ENCODE measurements around the gene RAB11A. TPM values are rescaled to one million over a fixed set of nuclear protein-coding genes. Genes with fewer than 3 reads are reported as not detected.

Gene RAB11A
- total RNA-seq, 2 experiments from 2014 or later: 168 to 169 TPM

DNA sequence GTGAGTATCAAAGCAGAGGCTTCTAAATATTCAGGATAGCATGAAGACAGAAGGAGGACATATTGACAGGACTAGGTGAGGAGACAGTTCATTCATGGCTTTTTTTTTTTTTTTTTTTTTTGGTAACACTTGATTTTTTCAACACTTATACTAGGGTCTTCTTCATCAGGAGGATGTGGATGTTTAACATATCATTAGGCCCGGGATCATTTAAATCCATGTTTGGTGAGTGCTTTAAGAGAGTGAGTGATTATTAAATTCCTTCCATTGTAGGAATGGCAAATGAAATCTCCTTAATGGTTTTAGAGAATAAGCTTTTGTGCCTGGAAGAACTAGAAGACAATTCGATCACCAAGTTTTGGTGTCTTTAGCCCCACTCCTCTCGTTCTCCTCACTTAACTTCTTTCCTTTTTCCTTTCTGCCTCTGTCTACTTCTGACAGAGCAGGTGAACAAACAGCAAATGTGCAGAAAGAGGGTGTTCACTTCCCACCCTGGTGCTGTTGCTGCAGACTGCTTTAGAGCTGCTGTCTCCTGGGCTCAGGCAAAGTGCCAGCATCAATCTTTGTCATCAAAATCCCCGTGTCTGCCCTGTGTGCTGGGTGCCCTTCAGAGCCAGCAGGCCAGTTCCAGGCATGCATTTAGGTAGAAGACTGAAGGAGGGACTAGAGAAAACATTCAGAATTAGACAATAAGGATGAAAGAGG is 35.6 kb upstream of the RAB11A start:
- DNase-seq: no peak
- Mint-ChIP-seq H3K27ac (peak overlapping the region; percentile 96), H3K4me3 (peak overlapping the region; percentile 15), H3K4me1 (peaks cover 48% of the 10 kb centered on the region), H3K27me3 (no peaks in the 10 kb centered on the region), H3K36me3 (ENCODE audit: low read depth) (peaks cover 1% of the 10 kb centered on the region), H3K9me3 (no peaks in the 10 kb centered on the region)
- ChIA-PET CTCF (interaction anchor here (1.0 to 1.7 kb wide), 7 partner anchors 10 to 43 kb away, joined by 3 to 9 read pairs (median 4); no protein-coding TSS in a partner anchor), POLR2A (interaction anchor here (1.3 kb wide), 1 partner anchor 36 kb away, joined by 5 read pairs; the partner anchor contains the start of gene RAB11A)

GRCh38 chr15:65834603-65835282 is 34.5 kb upstream of the RAB11A start:
- DNase-seq: no peak
- POLR2A ChIA-PET: no interaction called here
- no peaks in the 10 kb centered on the region for H3K27me3 Mint-ChIP-seq
- peaks cover 38% of the 10 kb centered on the region for H3K4me1 Mint-ChIP-seq
- CTCF ChIA-PET: interaction anchor here (0.9 to 1.6 kb wide), 5 partner anchors 11 to 196 kb away, joined by 3 to 6 read pairs (median 3); no protein-coding TSS in a partner anchor
- H3K27ac Mint-ChIP-seq: no peak overlapping the region
- H3K9me3 Mint-ChIP-seq: no peaks in the 10 kb centered on the region
- H3K36me3 Mint-ChIP-seq (ENCODE audit: low read depth): peaks cover 1% of the 10 kb centered on the region
- H3K4me3 Mint-ChIP-seq: no peak overlapping the region

DNA sequence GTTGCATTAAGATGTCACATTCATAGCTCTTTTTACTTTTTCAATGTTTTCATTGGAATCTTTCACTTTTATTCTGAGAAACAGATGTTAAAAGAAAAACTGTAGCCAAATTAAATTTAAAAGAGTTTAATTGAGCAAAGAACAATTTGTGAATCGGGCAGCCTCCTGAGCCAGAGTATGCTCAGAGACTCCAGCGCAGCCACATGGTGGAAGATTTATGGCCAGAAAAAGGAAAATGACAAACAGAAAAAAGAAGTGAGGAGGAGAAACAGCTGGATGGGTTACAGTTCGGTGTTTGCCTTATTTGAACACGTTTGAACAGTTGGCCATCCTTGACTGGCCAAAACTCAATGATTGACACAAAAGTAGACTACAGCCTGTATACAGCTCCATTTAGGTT is 33.8 kb upstream of the RAB11A start:
- ChIA-PET CTCF (interaction anchor here (0.9 to 1.6 kb wide), 6 partner anchors 11 to 197 kb away, joined by 3 to 6 read pairs (median 3); no protein-coding TSS in a partner anchor), POLR2A (interaction anchor here (0.7 kb wide), 1 partner anchor 341 kb away, joined by 3 read pairs; no protein-coding TSS in a partner anchor)

GRCh38 chr15:65836665-65837064 is 32.6 kb upstream of the RAB11A start:
- peaks cover 27% of the 10 kb centered on the region for H3K4me1 Mint-ChIP-seq
- peaks cover 1% of the 10 kb centered on the region for H3K36me3 Mint-ChIP-seq (ENCODE audit: low read depth)
- H3K27me3 Mint-ChIP-seq: no peaks in the 10 kb centered on the region
- ChIA-PET CTCF (interaction anchor here (1.1 to 1.6 kb wide), 4 partner anchors 16 to 200 kb away, joined by 3 to 5 read pairs (median 4); no protein-coding TSS in a partner anchor), POLR2A (no interaction called here)
- no peaks in the 10 kb centered on the region for H3K9me3 Mint-ChIP-seq
- H3K27ac Mint-ChIP-seq: no peak overlapping the region
- no peak overlapping the region for H3K4me3 Mint-ChIP-seq
- DNase-seq: no peak

More for the DNA sequence above, 33.8 kb upstream of the RAB11A start:
- peaks cover 35% of the 10 kb centered on the region for H3K4me1 Mint-ChIP-seq
- no peaks in the 10 kb centered on the region for H3K9me3 Mint-ChIP-seq
- H3K4me3 Mint-ChIP-seq: no peak overlapping the region
- no peaks in the 10 kb centered on the region for H3K27me3 Mint-ChIP-seq
- peaks cover 1% of the 10 kb centered on the region for H3K36me3 Mint-ChIP-seq (ENCODE audit: low read depth)
- DNase-seq: no peak
- H3K27ac Mint-ChIP-seq: no peak overlapping the region

GRCh38 chr15:65837301-65838294 is 31.7 kb upstream of the RAB11A start:
- no peaks in the 10 kb centered on the region for H3K27me3 Mint-ChIP-seq
- H3K36me3 Mint-ChIP-seq (ENCODE audit: low read depth): no peaks in the 10 kb centered on the region
- no peaks in the 10 kb centered on the region for H3K9me3 Mint-ChIP-seq
- peak overlapping the region; percentile 11 for H3K27ac Mint-ChIP-seq
- ChIA-PET CTCF (interaction anchor here (0.6 to 1.4 kb wide), 5 partner anchors 17 to 227 kb away, joined by 3 to 5 read pairs (median 4); partner anchors contain the start of gene INTS14), POLR2A (no interaction called here)
- H3K4me3 Mint-ChIP-seq: no peak overlapping the region
- DNase-seq: no peak
- H3K4me1 Mint-ChIP-seq: peaks cover 20% of the 10 kb centered on the region

DNA sequence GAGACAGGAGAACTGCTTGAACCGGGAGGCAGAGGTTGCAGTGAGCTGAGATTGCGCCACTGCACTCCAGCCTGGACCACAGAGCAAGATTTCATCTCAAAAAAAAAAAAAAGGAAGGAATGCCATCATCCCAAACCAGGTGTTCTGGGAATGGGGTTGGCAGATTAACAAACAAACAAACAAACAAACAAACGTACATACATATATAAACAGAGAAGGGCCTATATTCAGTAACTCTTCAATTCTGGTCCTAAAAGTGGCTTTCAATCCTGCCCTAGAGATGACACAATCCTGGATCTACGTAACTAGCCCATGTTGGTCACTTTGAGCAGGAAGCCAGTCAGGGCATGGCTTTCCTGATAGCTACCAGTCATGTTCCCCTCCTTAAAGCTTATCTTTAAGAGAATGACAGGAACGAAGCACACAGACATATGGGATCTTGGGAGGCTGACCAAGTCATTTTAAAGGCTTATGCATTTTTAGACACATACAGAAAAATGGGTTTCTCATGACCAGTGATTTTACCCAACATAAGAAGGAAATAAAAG is 29.9 kb upstream of the RAB11A start:
- POLR2A ChIA-PET: no interaction called here

GRCh38 chr15:65839985-65840384 is 29.3 kb upstream of the RAB11A start:
- POLR2A ChIA-PET: no interaction called here
- Mint-ChIP-seq H3K4me1 (peaks cover 1% of the 10 kb centered on the region), H3K4me3 (no peak overlapping the region), H3K27ac (no peak overlapping the region), H3K9me3 (no peaks in the 10 kb centered on the region), H3K36me3 (ENCODE audit: low read depth) (no peaks in the 10 kb centered on the region), H3K27me3 (no peaks in the 10 kb centered on the region)
- CTCF ChIA-PET: interaction anchor here (0.6 kb wide), 1 partner anchor 11 kb away, joined by 3 read pairs; no protein-coding TSS in a partner anchor
- no peak for DNase-seq

More for the DNA sequence above, 29.9 kb upstream of the RAB11A start:
- Mint-ChIP-seq H3K27ac (no peak overlapping the region), H3K4me3 (no peak overlapping the region), H3K27me3 (no peaks in the 10 kb centered on the region), H3K36me3 (ENCODE audit: low read depth) (no peaks in the 10 kb centered on the region), H3K4me1 (peaks cover 4% of the 10 kb centered on the region), H3K9me3 (no peaks in the 10 kb centered on the region)
- no peak for DNase-seq
- CTCF ChIA-PET: interaction anchor here (0.5 to 1.0 kb wide), 4 partner anchors 10 to 222 kb away, joined by 3 read pairs; no protein-coding TSS in a partner anchor

DNA sequence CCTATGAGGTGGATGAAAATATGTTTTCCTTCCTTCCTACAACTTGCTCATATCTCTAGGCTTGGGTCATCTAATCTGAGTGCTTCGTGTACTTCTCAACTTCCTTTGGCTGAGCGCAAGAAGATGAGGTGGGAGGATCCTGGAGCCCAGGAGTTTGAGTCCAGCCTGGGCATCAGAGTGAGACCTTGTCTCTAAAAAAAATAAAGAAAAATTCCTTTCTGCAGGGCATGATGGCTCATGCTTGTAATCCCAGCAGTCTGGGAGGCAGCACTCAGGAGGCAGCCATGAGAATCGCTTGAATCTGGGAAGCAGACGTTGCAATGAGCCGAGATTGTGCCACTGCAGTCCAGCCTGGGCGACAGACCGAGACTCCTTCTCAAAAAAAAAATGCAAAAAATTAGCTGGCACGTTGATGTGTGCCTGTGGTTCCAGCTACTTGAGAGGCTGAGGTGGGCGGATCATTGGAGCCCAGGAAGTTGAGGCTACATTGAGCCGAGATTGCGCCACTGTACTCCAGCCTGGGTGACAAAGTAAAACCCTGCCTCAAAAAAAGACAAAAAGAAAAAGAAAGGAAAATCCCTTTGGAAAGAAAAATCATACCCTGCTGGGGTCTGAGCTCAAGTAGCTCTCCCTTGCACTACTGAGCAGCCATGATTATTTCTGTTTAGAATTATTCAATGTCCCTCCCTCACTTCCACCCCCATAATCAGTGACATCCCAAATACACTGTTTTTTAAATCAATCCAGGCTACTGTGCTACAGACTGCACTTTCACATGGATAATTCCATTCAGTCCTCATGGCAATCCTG is 28.0 kb upstream of the RAB11A start:
- no peak overlapping the region for H3K27ac Mint-ChIP-seq
- POLR2A ChIA-PET: no interaction called here

DNA sequence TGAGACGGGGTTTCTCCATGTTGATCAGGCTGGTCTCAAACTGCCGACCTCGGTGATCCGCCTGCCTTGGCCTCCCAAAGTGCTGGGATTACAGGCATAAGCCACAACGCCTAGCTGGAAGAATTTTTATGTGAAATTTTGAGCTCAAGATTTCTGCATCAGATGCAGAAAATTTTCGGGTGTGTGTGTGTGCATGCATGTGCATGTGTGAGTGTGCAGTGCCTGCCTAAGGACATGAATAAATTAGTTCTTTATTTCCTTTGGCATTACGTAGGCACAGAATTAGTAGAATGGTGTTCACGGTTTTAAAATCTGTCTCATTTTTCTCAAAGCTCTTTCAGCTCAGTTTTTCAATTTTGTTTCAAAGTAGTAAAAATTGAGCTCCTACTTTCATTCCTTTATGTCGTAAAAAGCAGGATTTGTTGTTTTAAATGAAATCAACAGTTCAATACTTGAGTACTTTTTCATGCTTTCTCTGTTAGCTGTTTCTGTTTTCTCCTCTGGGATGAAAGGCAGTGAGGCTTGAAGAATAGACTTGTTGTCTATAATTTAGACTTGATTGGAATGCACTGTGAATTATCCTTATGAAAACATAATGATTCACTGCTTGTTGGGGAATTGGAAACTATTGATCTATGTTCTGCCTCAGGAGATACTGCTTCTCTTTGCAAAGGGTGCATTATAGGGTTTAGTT is 23.3 kb upstream of the RAB11A start:
- no peak overlapping the region for H3K27ac Mint-ChIP-seq
- no peak overlapping the region for H3K4me3 Mint-ChIP-seq
- H3K9me3 Mint-ChIP-seq: no peaks in the 10 kb centered on the region
- no peak for DNase-seq
- POLR2A ChIA-PET: no interaction called here
- H3K27me3 Mint-ChIP-seq: no peaks in the 10 kb centered on the region
- H3K4me1 Mint-ChIP-seq: no peaks in the 10 kb centered on the region
- CTCF ChIA-PET: interaction anchor here (0.8 to 1.3 kb wide), 3 partner anchors 10 to 272 kb away, joined by 3 to 4 read pairs (median 3); no protein-coding TSS in a partner anchor
- H3K36me3 Mint-ChIP-seq (ENCODE audit: low read depth): no peaks in the 10 kb centered on the region

More for the DNA sequence above, 28.0 kb upstream of the RAB11A start:
- no peaks in the 10 kb centered on the region for H3K9me3 Mint-ChIP-seq
- H3K36me3 Mint-ChIP-seq (ENCODE audit: low read depth): no peaks in the 10 kb centered on the region
- H3K27me3 Mint-ChIP-seq: no peaks in the 10 kb centered on the region
- no peak for DNase-seq
- H3K4me3 Mint-ChIP-seq: no peak overlapping the region
- CTCF ChIA-PET: interaction anchor here (1.3 kb wide), 1 partner anchor 16 kb away, joined by 3 read pairs; no protein-coding TSS in a partner anchor
- peaks cover 1% of the 10 kb centered on the region for H3K4me1 Mint-ChIP-seq

- no peak overlapping the region for H3K4me3 Mint-ChIP-seq
- no peak for DNase-seq
- CTCF ChIA-PET: interaction anchor here (0.7 to 1.3 kb wide), 2 partner anchors 9 kb away, joined by 4 to 7 read pairs; no protein-coding TSS in a partner anchor
Observed at GRCh38 chr15:65847989-65848388, 21.3 kb upstream of the RAB11A start.

GRCh38 chr15:65851981-65852380 is 17.3 kb upstream of the RAB11A start:
- Mint-ChIP-seq H3K9me3 (no peaks in the 10 kb centered on the region), H3K36me3 (ENCODE audit: low read depth) (no peaks in the 10 kb centered on the region), H3K4me1 (peaks cover 3% of the 10 kb centered on the region), H3K27me3 (peaks cover 2% of the 10 kb centered on the region), H3K4me3 (no peak overlapping the region), H3K27ac (no peak overlapping the region)
- DNase-seq: no peak
- ChIA-PET CTCF (interaction anchor here (0.8 to 2.5 kb wide), 3 partner anchors 10 to 214 kb away, joined by 3 to 8 read pairs (median 4); partner anchors contain the start of gene RAB11A), POLR2A (no interaction called here)

More at GRCh38 chr15:65847989-65848388, 21.3 kb upstream of the RAB11A start:
- no peak overlapping the region for H3K27ac Mint-ChIP-seq
- no peaks in the 10 kb centered on the region for H3K9me3 Mint-ChIP-seq
- no peaks in the 10 kb centered on the region for H3K4me1 Mint-ChIP-seq
- no peaks in the 10 kb centered on the region for H3K36me3 Mint-ChIP-seq (ENCODE audit: low read depth)
- H3K27me3 Mint-ChIP-seq: no peaks in the 10 kb centered on the region
- POLR2A ChIA-PET: no interaction called here
